HCT116 (cell line): Measurements from ENCODE around the gene TBCC. TPM values are rescaled to one million over a fixed set of nuclear protein-coding genes. Genes with fewer than 3 reads are reported as not detected.
A peak's percentile ranks its signal among the peaks of the same experiment; 100 is the strongest.

Experiments used
- ATAC-seq: fragments of 200-7000 bp; cut with Tn5 transposase; 2 replicates; pipeline ENCODE4 v1.9.1; 2020; ENCODE audit warnings: mild to moderate bottlenecking, moderate library complexity
- BruUV-seq: library from RNA; stranded (reverse); fragments of 400-500 nt; replicated peaks from 2 replicates; lab custom pipeline; 2021; lab: Mats Ljungman, UMichigan
- CTCF ChIA-PET: fragments of 300-600 bp; sonication (Branson Sonifier 250); formaldehyde crosslinking; loops from one replicate; lab custom pipeline; 2021; ENCODE audit warnings: antibody characterized with exemption; lab: Charles Lee
- POLR2A ChIA-PET: fragments of 300-600, 350-600 bp; sonication (Branson Sonifier 250); formaldehyde crosslinking; loops from one replicate; lab custom pipeline; 2021; ENCODE audit warnings: antibody characterized with exemption; lab: Charles Lee
- RAD21 ChIA-PET, 2 experiments: fragments of 300-600 bp; sonication (Branson Sonifier 250); formaldehyde crosslinking; loops; one replicate each; lab custom pipeline; 2023; ENCODE audit warnings: low total read pairs in 2 of 2; ENCODE audit not compliant: uncharacterized antibody in 2 of 2, unreplicated experiment in 2 of 2, low non-redundant PET in 1 of 2; lab: Charles Lee
- DNase-seq: peaks from one replicate; pipeline ENCODE4 v3.0.0-alpha.2; 2010; ENCODE audit warnings: low read depth, low spot score
- H2AFZ ChIP-seq: fragments of 200-600 bp; shearing (Covaris generic), sonication (generic); 2 replicates; pipeline ENCODE4 v1.6.1; 2017; ENCODE audit warnings: low read depth, mixed run types, mixed read lengths, antibody characterized with exemption, low read length; ENCODE audit not compliant: poor library complexity, severe bottlenecking
- H3K27ac ChIP-seq: 2 replicates; pipeline ENCODE4 v1.5.1; 2012; ENCODE audit warnings: low read depth, low read length
- H3K27me3 ChIP-seq: fragments of 200-600 bp; sonication (generic); 2 replicates; pipeline ENCODE4 v1.6.1; 2016; ENCODE audit warnings: mixed run types, low read length, mixed read lengths; ENCODE audit not compliant: insufficient read depth
- H3K36me3 ChIP-seq, 2 experiments: fragments of 200-500 bp in 1 of 2; fragments of 200-600 bp in 1 of 2; sonication (Bioruptor generic) in 1 of 2; sonication (generic) in 1 of 2; 2 replicates each; pipeline versions ENCODE4 v1.5.1 to v1.6.1; 2014 to 2016; ENCODE audit warnings: low read length in 2 of 2, inconsistent platforms in 1 of 2, mixed read lengths in 1 of 2, mixed run types in 1 of 2; ENCODE audit not compliant: insufficient read depth in 2 of 2, control insufficient read depth in 1 of 2
- H3K4me1 ChIP-seq, 2 experiments: fragments of 200-600 bp in 1 of 2; sonication (generic) in 1 of 2; 2 replicates each; pipeline versions ENCODE4 v1.5.1 to v1.6.1; 2012 to 2017; ENCODE audit warnings: low read length in 2 of 2, inconsistent platforms in 1 of 2, mild to moderate bottlenecking in 1 of 2, mixed read lengths in 1 of 2, mixed run types in 1 of 2, moderate library complexity in 1 of 2; ENCODE audit not compliant: insufficient read depth in 2 of 2, control insufficient read depth in 1 of 2
- H3K4me2 ChIP-seq: fragments of 200-600 bp; sonication (generic); 2 replicates; pipeline ENCODE4 v1.6.1; 2017; ENCODE audit warnings: mixed run types, low read length, mixed read lengths
- H3K4me3 ChIP-seq, 2 experiments: fragments of 200-600 bp in 1 of 2; sonication (generic) in 1 of 2; replicated peaks in 1 of 2; 2 replicates each; pipeline ENCODE4 v1.5.1; 2011 to 2016; ENCODE audit warnings: low read length in 2 of 2, control low read depth in 1 of 2, low read depth in 1 of 2, mild to moderate bottlenecking in 1 of 2, mixed read lengths in 1 of 2, mixed run types in 1 of 2
- H3K79me2 ChIP-seq: fragments of 200-600 bp; sonication (generic); 2 replicates; pipeline ENCODE4 v1.6.1; 2017; ENCODE audit warnings: mild to moderate bottlenecking, mixed run types, low read length, moderate library complexity, mixed read lengths; ENCODE audit not compliant: insufficient read depth
- H3K9ac ChIP-seq: fragments of 200-600 bp; sonication (generic); 2 replicates; pipeline ENCODE4 v1.6.1; 2016; ENCODE audit warnings: low read length, mixed read lengths
- H3K9me2 ChIP-seq: fragments of 200-600 bp; sonication (generic), shearing (Covaris generic); 2 replicates; pipeline ENCODE4 v1.6.1; 2017; ENCODE audit warnings: mixed run types, mild to moderate bottlenecking, moderate library complexity; ENCODE audit not compliant: insufficient read depth
- H3K9me3 ChIP-seq, 2 experiments: fragments of 200-500 bp in 1 of 2; fragments of 200-600 bp in 1 of 2; sonication (Bioruptor generic) in 1 of 2; sonication (generic) in 1 of 2; 2 replicates each; pipeline ENCODE4 v1.6.1; 2014 to 2017; ENCODE audit warnings: low read length in 2 of 2, mixed read lengths in 2 of 2, inconsistent platforms in 1 of 2, low read depth in 1 of 2, mild to moderate bottlenecking in 1 of 2, mixed run types in 1 of 2, moderate library complexity in 1 of 2; ENCODE audit not compliant: control insufficient read depth in 1 of 2, insufficient read depth in 1 of 2
- H4K20me1 ChIP-seq: fragments of 200-600 bp; sonication (generic), shearing (Covaris generic); 2 replicates; pipeline ENCODE4 v1.6.1; 2017; ENCODE audit warnings: mixed run types, mild to moderate bottlenecking, moderate library complexity; ENCODE audit not compliant: insufficient read depth
- ATF3 ChIP-seq: IDR thresholded peaks from 2 replicates; pipeline ENCODE4 v1.6.1; 2012
- CBX3 ChIP-seq: IDR thresholded peaks from 2 replicates; pipeline ENCODE4 v1.6.1; 2012; ENCODE audit warnings: low read depth
- CEBPB ChIP-seq: IDR thresholded peaks from 2 replicates; pipeline ENCODE4 v1.6.1; 2012; ENCODE audit warnings: low read depth
- CTCF ChIP-seq, 3 experiments: fragments of 200-600 bp in 1 of 3; sonication (generic) in 1 of 3; IDR thresholded peaks in 2 of 3; conservative IDR thresholded peaks in 1 of 3; 2 replicates each; pipeline ENCODE4 v1.5.1; 2012 to 2017; ENCODE audit warnings: low read depth in 2 of 3, low read length in 2 of 3, antibody characterized with exemption in 1 of 3, borderline replicate concordance in 1 of 3, control low read depth in 1 of 3, mild to moderate bottlenecking in 1 of 3, mixed read lengths in 1 of 3, mixed run types in 1 of 3, moderate library complexity in 1 of 3; ENCODE audit not compliant: insufficient read depth in 1 of 3
- EGR1 ChIP-seq: IDR thresholded peaks from 2 replicates; pipeline ENCODE4 v1.6.1; 2012; ENCODE audit warnings: low read depth
- ELF1 ChIP-seq: IDR thresholded peaks from 2 replicates; pipeline ENCODE4 v1.6.1; 2012; ENCODE audit warnings: low read depth, borderline replicate concordance
- EZH2 ChIP-seq: fragments of 200-600 bp; sonication (generic); IDR thresholded peaks from 2 replicates; pipeline ENCODE4 v1.6.1; 2017; ENCODE audit warnings: antibody characterized with exemption, mixed run types
- EZH2phosphoT487 ChIP-seq: fragments of 200-600 bp; IDR thresholded peaks from 2 replicates; pipeline ENCODE4 v1.6.1; 2018; ENCODE audit warnings: antibody characterized with exemption, borderline replicate concordance
- FOSL1 ChIP-seq: IDR thresholded peaks from 2 replicates; pipeline ENCODE4 v1.6.1; 2012; ENCODE audit warnings: low read depth
- JUND ChIP-seq: IDR thresholded peaks from 2 replicates; pipeline ENCODE4 v1.6.1; 2012
- POLR2A ChIP-seq: IDR thresholded peaks from 2 replicates; pipeline ENCODE4 v1.7.0; 2011; ENCODE audit warnings: borderline replicate concordance; ENCODE audit not compliant: insufficient read depth, insufficient read length; ENCODE audit errors: extremely low read depth
- RAD21 ChIP-seq: IDR thresholded peaks from 2 replicates; pipeline ENCODE4 v1.6.1; 2012; ENCODE audit warnings: low read depth, mild to moderate bottlenecking
- REST ChIP-seq: IDR thresholded peaks from 2 replicates; pipeline ENCODE4 v1.6.1; 2012; ENCODE audit warnings: low read depth
- SP1 ChIP-seq: IDR thresholded peaks from 2 replicates; pipeline ENCODE4 v1.6.1; 2012; ENCODE audit warnings: low read depth
- SRF ChIP-seq: IDR thresholded peaks from 2 replicates; pipeline ENCODE4 v1.6.1; 2012; ENCODE audit warnings: low read depth
- TCF7L2 ChIP-seq: IDR thresholded peaks from 2 replicates; pipeline ENCODE4 v1.7.0; 2011; ENCODE audit warnings: borderline replicate concordance, inconsistent platforms; ENCODE audit not compliant: insufficient read depth, insufficient read length; ENCODE audit errors: extremely low read depth
- YY1 ChIP-seq: IDR thresholded peaks from 2 replicates; pipeline ENCODE4 v1.6.1; 2011; ENCODE audit warnings: low read length, low read depth, moderate library complexity, mild to moderate bottlenecking; ENCODE audit not compliant: insufficient replicate concordance; ENCODE audit errors: extremely low read depth
- ZBTB33 ChIP-seq: IDR thresholded peaks from 2 replicates; pipeline ENCODE4 v1.6.1; 2011; ENCODE audit warnings: mild to moderate bottlenecking, low read length, moderate library complexity; ENCODE audit not compliant: insufficient replicate concordance; ENCODE audit errors: extremely low read depth
- ZFX ChIP-seq: fragments of 450-650 bp; IDR thresholded peaks from 2 replicates; pipeline ENCODE4 v1.6.1; 2017
- ZNF274 ChIP-seq: fragments of 200-500 bp; sonication (Bioruptor generic); IDR thresholded peaks from 2 replicates; pipeline ENCODE4 v1.6.1; 2014; ENCODE audit warnings: mild to moderate bottlenecking, low read depth, low read length, inconsistent platforms
- intact Hi-C: fragments of 100-400 bp; cut with micrococcal nuclease; formaldehyde crosslinking; loops from 2 replicates; pipeline ENCODE4 v1.10.0; 2022
- total RNA-seq: library from RNA; stranded (reverse); gene quantifications from one replicate; pipeline ENCODE4 v1.2.1, GENCODE V29; 2021; ENCODE audit not compliant: unreplicated experiment

Gene TBCC
- total RNA-seq, 1 experiment from 2014 or later = 17.1 TPM

- ChIA-PET POLR2A (no interaction called here), RAD21 (no interaction called here), CTCF (no interaction called here)
- Histone ChIP-seq H4K20me1 (no peaks in the 10 kb centered on the region), H3K27me3 (no peaks in the 10 kb centered on the region), H3K9me3 (no peaks in the 10 kb centered on the region), H3K79me2 (no peaks in the 10 kb centered on the region), H3K9me2 (no peaks in the 10 kb centered on the region), H3K4me2 (no peak overlapping the region)
- BruUV-seq = TSS peak; percentile 13
- no peak for TF ChIP-seq ATF3
- TF ChIP-seq ZNF274 = no peak
- no peak for TF ChIP-seq POLR2A
- TF ChIP-seq EZH2phosphoT487 = no peak
- TF ChIP-seq CBX3 = no peak
- TF ChIP-seq FOSL1 = no peak
- TF ChIP-seq SP1 = no peak
- TF ChIP-seq EGR1 = no peak
- TF ChIP-seq TCF7L2 = no peak
- no peak for TF ChIP-seq CEBPB
- no peak for TF ChIP-seq REST
- TF ChIP-seq ELF1 = no peak
- TF ChIP-seq YY1 = no peak
- no peak for TF ChIP-seq CTCF (IDR thresholded peaks at IDR 0.05 in 2 of 3, conservative IDR thresholded peaks at IDR 0.05 in 1 of 3; ENCODE audit: borderline replicate concordance in 1 of 3, insufficient read depth in 1 of 3, low read depth in 2 of 3, low read length in 2 of 3)
- no peak for TF ChIP-seq ZBTB33
- no peak for TF ChIP-seq SRF
- no peak for TF ChIP-seq EZH2
- no peak for TF ChIP-seq JUND
- TF ChIP-seq ZFX = no peak
- TF ChIP-seq RAD21 = no peak
- TF ChIP-seq, all 23 proteins: peak for 0
- H3K27ac ChIP-seq = no peak overlapping the region
- H3K36me3 ChIP-seq = no peaks in the 10 kb centered on the region
- no peak overlapping the region for H2AFZ ChIP-seq
- no peak overlapping the region for H3K9ac ChIP-seq
- peaks cover 8 to 9% of the 10 kb centered on the region in 2 experiments for H3K4me1 ChIP-seq
- no peak for ATAC-seq
- no peak overlapping the region for H3K4me3 ChIP-seq
- intact Hi-C loops = no loop called here
- no peak for DNase-seq
These were observed 49.7 kb upstream of the TBCC start for GRCh38 chr6:42795651-42796050.
